ENCODE measurements around the gene RABIF. TPM values are rescaled to one million over a fixed set of nuclear protein-coding genes. Genes with fewer than 3 reads are reported as not detected.
"Not testable (repeated sequence)": the region's sequence is repeated elsewhere in the genome, so short reads cannot be mapped to it uniquely, and the experiment has no call there.

RABIF gene
- total RNA-seq, result 11.8 and 13.4 TPM in 2 replicates

DNA sequence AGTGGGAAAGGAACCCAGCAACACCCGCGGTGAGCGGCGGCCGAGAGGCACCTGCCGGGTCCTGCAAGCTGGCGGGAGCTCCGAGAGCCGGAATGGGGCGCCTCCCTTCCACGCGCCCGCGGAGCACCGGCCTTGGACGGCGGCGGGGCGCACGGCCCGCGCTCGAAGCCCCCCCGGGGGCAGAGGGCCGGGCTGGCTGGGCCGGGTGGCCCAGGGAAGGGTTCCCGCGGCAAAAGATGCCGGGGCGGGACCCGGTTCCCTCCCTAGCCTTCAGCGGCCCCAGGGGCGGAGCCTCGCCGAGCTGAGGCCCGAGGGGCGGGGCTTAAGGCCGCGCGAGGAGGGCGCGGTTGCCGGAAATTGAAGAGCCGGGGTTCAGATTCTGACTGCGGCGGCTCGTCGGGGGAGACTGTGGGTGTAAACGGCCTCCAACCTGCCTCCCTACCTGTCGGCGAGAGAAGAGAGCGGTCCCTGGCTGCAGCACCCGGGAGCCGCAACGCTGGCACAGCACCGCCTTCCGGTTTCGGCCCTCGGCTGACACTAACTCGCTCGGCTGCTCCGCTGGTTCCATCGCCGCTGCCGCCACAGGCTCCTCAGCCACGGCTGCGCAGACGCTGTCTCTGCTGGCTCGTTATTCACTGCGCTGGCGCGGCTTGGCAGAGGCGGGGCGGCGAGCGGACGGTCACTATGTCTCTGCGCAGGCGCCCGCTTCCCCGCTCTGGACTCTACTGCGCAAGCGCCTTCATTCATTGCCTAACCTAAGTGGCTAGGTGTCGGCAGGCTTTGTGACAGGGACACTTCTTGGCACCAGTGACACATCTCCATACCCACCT, at the start of gene RABIF:
Gene RABIF (minus strand): TSS at position 619 of the 830 bp plus-strand sequence. CDS start 51 bp downstream, at position 568.
- H3K36me3 Mint-ChIP-seq (ENCODE audit: low read depth), result peaks cover 18% of the 10 kb centered on the region
- intact Hi-C loops (cut with micrococcal nuclease), result loop anchor here (1.0 to 5.0 kb wide), 10 partner anchors 27 to 540 kb away; partner anchors contain the start of genes ADIPOR1, KLHL12, PCAT6 and PPFIA4
- H3K9me3 Mint-ChIP-seq, result no peaks in the 10 kb centered on the region
- peak; percentile 95 for DNase-seq (ENCODE audit: low spot score)
- peak within 1 kb of the TSS; percentile 98 for H3K27ac Mint-ChIP-seq
- H3K4me3 Mint-ChIP-seq, result peak within 1 kb of the TSS; percentile 96
- H3K4me1 Mint-ChIP-seq (ENCODE audit: low read depth), result peaks cover 25% of the 10 kb centered on the region
- no peaks in the 10 kb centered on the region for H3K27me3 Mint-ChIP-seq (ENCODE audit: insufficient read depth)

DNA sequence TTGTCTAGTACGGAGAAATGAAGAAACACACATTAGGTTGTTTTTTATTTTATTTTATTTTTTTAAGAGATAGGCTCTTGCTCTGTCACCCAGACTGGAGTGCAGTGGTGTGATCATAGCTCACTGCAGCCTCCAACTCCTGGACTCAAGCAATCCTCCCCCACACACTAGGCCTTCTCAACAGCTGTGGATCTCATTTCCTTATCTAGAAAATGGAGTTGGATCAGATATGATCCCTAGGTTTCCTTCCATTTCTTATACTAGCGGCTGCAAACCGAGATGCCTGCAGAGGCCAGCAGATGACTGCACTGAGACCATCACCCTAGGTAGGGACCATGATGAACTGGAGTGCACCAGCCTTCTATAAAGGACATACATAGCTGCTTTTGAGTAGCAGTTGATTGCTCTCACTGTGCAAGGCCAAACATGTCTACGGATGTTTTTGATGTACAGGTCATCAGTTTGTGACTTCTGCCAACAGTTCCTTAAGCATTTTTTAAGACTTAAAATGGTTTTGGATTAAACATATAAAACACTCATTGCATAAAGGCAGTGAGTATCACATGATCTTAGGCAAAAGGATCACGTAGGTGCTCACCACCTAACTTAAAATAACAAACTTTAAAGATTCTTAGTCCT, 49.5 kb upstream of the RABIF start:
- Mint-ChIP-seq H3K9me3 (no peaks in the 10 kb centered on the region), H3K36me3 (ENCODE audit: low read depth) (peaks cover 17% of the 10 kb centered on the region), H3K27me3 (ENCODE audit: insufficient read depth) (peaks cover 7% of the 10 kb centered on the region), H3K4me1 (ENCODE audit: low read depth) (peaks cover 7% of the 10 kb centered on the region), H3K27ac (no peak overlapping the region), H3K4me3 (no peak overlapping the region)
- DNase-seq (ENCODE audit: low spot score), result no peak
- intact Hi-C loops (cut with micrococcal nuclease), result no loop called here

- intact Hi-C loops (cut with micrococcal nuclease); DNase-seq (ENCODE audit: low spot score); H3K27ac Mint-ChIP-seq; H3K9me3 Mint-ChIP-seq; H3K4me1 Mint-ChIP-seq (ENCODE audit: low read depth); H3K36me3 Mint-ChIP-seq (ENCODE audit: low read depth); H3K4me3 Mint-ChIP-seq: not testable (repeated sequence)
- H3K27me3 Mint-ChIP-seq (ENCODE audit: insufficient read depth), result peaks cover 16% of the 10 kb centered on the region
Observed at GRCh38 chr1:202936409-202936808, 47.5 kb upstream of the RABIF start.

DNA sequence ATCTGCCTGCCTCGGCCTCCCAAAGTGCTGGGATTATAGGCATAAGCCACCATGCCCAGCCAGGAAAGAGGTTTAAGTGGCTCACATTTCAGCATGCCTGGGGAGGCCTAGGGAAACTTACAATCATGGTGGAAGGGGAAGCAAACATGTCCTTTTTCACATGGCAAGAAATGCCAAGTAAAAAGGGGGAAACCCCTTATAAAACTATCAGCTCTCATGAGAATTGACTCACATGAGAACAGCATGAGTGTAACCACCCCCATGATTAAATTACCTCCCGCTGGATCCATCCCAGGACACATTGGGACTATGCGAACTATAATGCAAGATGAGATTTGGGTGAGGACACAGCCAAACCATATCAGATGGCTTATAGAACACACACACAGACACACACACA, 46.9 kb upstream of the RABIF start:
- Mint-ChIP-seq H3K36me3 (ENCODE audit: low read depth) (peaks cover under 1% of the 10 kb centered on the region), H3K4me1 (ENCODE audit: low read depth) (peaks cover 8% of the 10 kb centered on the region), H3K9me3 (no peaks in the 10 kb centered on the region), H3K27ac (no peak overlapping the region), H3K4me3 (no peak overlapping the region), H3K27me3 (ENCODE audit: insufficient read depth) (peaks cover 16% of the 10 kb centered on the region)
- DNase-seq (ENCODE audit: low spot score), result no peak
- intact Hi-C loops (cut with micrococcal nuclease), result no loop called here

- H3K27me3 Mint-ChIP-seq (ENCODE audit: insufficient read depth), result peaks cover 18% of the 10 kb centered on the region
- no peak overlapping the region for H3K27ac Mint-ChIP-seq
- peaks cover 8% of the 10 kb centered on the region for H3K4me1 Mint-ChIP-seq (ENCODE audit: low read depth)
Observed at GRCh38 chr1:202934755-202935154, 45.8 kb upstream of the RABIF start.

GRCh38 chr1:202932476-202932875, 43.5 kb upstream of the RABIF start:
- Mint-ChIP-seq H3K4me1 (ENCODE audit: low read depth) (peaks cover 8% of the 10 kb centered on the region), H3K27ac (no peak overlapping the region), H3K9me3 (no peaks in the 10 kb centered on the region), H3K27me3 (ENCODE audit: insufficient read depth) (peaks cover 18% of the 10 kb centered on the region), H3K36me3 (ENCODE audit: low read depth) (no peaks in the 10 kb centered on the region), H3K4me3 (no peak overlapping the region)
- DNase-seq (ENCODE audit: low spot score), result no peak
- intact Hi-C loops (cut with micrococcal nuclease), result no loop called here

More at GRCh38 chr1:202934755-202935154, 45.8 kb upstream of the RABIF start:
- intact Hi-C loops (cut with micrococcal nuclease), result no loop called here
- no peak for DNase-seq (ENCODE audit: low spot score)
- no peaks in the 10 kb centered on the region for H3K36me3 Mint-ChIP-seq (ENCODE audit: low read depth)
- H3K9me3 Mint-ChIP-seq, result no peaks in the 10 kb centered on the region
- H3K4me3 Mint-ChIP-seq, result no peak overlapping the region

DNA sequence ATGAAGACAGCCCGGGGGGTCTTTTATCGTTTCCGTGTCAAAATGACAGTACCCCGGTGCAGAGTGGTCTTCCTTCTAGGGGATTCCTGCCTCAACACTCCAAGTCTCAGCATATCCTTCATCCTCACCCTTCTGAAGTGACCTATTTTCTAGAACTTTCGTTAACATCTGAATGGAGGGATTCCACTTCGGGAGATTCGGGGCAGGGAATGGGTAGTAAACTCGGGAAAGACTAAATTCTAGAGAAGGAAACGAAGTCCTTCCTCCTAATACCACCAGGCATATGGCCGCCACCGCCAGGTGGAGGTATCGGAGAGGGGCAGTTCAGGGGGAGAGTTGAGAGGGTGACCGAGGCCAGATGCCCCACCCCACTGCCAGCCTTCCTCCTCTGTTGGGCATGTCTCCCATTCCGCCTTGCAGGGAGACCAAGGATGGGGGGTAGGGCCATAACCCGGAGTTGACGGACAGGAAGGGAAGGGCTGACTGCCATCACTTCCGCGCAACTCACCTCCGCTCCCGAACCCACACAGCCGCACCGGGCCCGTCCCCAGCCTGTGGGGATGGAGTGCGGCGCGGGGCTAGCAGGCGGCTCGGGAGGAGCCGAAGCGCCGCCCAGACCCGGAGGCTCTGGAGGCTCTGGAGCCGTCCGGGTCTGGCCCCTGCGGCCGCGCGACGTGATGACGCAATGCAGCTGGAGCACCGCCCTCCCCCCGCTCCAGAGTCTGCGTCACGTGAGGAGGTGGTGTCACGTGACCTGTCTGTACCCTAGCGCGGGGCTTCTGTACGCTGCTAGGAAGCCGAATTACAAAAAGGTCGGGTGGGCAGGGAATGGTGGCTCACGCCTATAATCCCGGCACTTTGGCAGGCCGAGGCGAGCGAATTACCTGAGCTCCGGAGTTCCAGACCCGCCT, 37.9 kb upstream of the RABIF start, which contains the start of gene KLHL12:
Gene KLHL12 (minus strand): TSS at position 654 of the 911 bp plus-strand sequence. CDS start 2,072 bp downstream, outside the sequence.
- intact Hi-C loops (cut with micrococcal nuclease), result loop anchor here (1.0 to 2.0 kb wide), 9 partner anchors 31 to 579 kb away; partner anchors contain the start of genes ADIPOR1, PCAT6, PPFIA4 and PPP1R12B
- no peaks in the 10 kb centered on the region for H3K9me3 Mint-ChIP-seq
- peak within 1 kb of the TSS; percentile 97 for H3K4me3 Mint-ChIP-seq
- DNase-seq (ENCODE audit: low spot score), result peak; percentile 92
- peaks cover 13% of the 10 kb centered on the region for H3K36me3 Mint-ChIP-seq (ENCODE audit: low read depth)
- H3K27me3 Mint-ChIP-seq (ENCODE audit: insufficient read depth), result peaks cover 2% of the 10 kb centered on the region
- peaks cover 34% of the 10 kb centered on the region for H3K4me1 Mint-ChIP-seq (ENCODE audit: low read depth)
- peak within 1 kb of the TSS; percentile 95 for H3K27ac Mint-ChIP-seq

DNA sequence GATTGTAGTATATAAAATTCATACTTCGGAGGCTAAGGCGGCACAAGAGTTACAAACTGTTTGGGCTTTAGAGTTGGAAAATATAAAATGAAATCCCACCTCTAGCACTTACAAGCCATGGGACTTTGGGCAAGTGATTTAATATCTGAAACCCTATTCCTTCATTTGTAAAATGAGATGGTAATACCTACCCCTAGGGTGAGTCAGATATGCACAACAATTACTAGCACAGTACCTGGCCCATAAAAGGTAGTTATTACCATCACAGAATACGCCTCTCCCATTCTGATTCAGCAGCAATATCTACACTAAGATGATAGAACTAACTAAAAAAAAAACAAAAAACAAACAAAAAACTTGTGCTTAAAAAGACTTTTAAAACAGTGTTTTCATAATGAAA, 34.6 kb upstream of the RABIF start:
- Mint-ChIP-seq H3K4me1 (ENCODE audit: low read depth) (peaks cover 34% of the 10 kb centered on the region), H3K27ac (no peak overlapping the region), H3K27me3 (ENCODE audit: insufficient read depth) (no peaks in the 10 kb centered on the region), H3K9me3 (no peaks in the 10 kb centered on the region), H3K4me3 (no peak overlapping the region), H3K36me3 (ENCODE audit: low read depth) (peaks cover 23% of the 10 kb centered on the region)
- intact Hi-C loops (cut with micrococcal nuclease), result no loop called here
- DNase-seq (ENCODE audit: low spot score), result no peak

DNA sequence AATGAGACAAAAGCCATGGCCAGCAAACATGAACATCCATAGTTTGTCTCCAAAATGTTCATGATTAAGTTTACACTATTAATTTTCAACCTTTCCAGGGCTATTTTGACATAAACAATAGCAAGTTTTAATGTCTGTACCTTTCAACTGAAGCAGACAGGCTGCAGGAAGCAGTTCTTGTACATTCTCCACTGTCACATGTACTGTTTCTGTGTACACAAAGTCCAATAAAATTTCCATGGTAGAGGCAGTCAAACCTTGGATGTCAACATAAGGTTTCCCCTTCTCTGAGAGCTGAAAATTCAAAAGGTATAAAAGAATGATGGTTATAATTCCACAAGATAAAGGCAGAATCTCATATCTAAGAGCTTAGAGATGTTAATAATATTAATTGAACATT, 30.7 kb upstream of the RABIF start:
- H3K4me1 Mint-ChIP-seq (ENCODE audit: low read depth), result peaks cover 17% of the 10 kb centered on the region
- intact Hi-C loops (cut with micrococcal nuclease), result no loop called here
- H3K27me3 Mint-ChIP-seq (ENCODE audit: insufficient read depth), result no peaks in the 10 kb centered on the region
- H3K36me3 Mint-ChIP-seq (ENCODE audit: low read depth), result peaks cover 30% of the 10 kb centered on the region
- DNase-seq (ENCODE audit: low spot score), result no peak
- H3K4me3 Mint-ChIP-seq, result no peak overlapping the region
- H3K27ac Mint-ChIP-seq, result no peak overlapping the region
- no peaks in the 10 kb centered on the region for H3K9me3 Mint-ChIP-seq

GRCh38 chr1:202915146-202915545, 26.2 kb upstream of the RABIF start:
- H3K4me1 Mint-ChIP-seq (ENCODE audit: low read depth), result peaks cover 6% of the 10 kb centered on the region
- no peaks in the 10 kb centered on the region for H3K27me3 Mint-ChIP-seq (ENCODE audit: insufficient read depth)
- DNase-seq (ENCODE audit: low spot score), result no peak
- no peak overlapping the region for H3K27ac Mint-ChIP-seq
- H3K4me3 Mint-ChIP-seq, result no peak overlapping the region
- peaks cover 43% of the 10 kb centered on the region for H3K36me3 Mint-ChIP-seq (ENCODE audit: low read depth)
- no peaks in the 10 kb centered on the region for H3K9me3 Mint-ChIP-seq
- intact Hi-C loops (cut with micrococcal nuclease), result no loop called here

DNA sequence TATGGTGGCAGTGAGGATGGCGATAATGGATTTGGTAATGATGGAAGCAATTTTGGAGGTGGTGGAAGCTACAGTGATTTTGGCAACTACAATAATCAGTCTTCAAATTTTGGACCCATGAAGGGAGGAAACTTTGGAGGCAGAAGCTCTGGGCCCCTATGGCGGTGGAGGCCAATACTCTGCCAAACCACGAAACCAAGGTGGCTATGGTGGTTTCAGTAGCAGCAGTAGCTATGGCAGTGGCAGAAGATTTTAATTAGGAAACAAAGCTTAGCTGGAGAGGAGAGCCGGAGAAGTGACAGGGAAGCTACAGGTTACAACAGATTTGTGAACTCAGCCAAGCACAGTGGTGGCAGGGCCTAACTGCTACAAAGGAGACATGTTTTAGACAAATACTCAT, 23.5 kb upstream of the RABIF start:
- H3K36me3 Mint-ChIP-seq (ENCODE audit: low read depth), result peaks cover 33% of the 10 kb centered on the region

DNA sequence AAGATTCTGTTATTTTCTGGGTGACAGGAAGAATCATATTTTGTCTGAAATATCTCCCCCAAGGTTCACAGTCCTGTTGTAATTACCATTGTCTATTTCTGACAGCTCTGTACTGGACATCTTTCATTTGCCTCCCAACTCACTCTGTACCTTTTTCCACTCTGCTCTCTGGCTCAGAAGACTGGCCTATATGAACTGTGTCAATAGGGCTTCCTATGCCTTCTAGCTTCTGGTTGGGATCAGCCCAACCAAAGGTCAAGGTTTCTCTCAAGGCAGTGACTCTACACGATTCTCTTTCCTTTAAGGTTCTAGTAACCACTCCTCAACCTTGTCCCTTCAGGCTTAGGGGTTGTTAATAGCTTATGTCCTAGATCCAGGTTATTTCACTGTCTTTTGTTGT, 20.5 kb upstream of the RABIF start:
- no peak overlapping the region for H3K27ac Mint-ChIP-seq
- peaks cover 35% of the 10 kb centered on the region for H3K36me3 Mint-ChIP-seq (ENCODE audit: low read depth)

More for the DNA sequence above, 23.5 kb upstream of the RABIF start:
- H3K27ac Mint-ChIP-seq; intact Hi-C loops (cut with micrococcal nuclease); H3K27me3 Mint-ChIP-seq (ENCODE audit: insufficient read depth); H3K9me3 Mint-ChIP-seq; DNase-seq (ENCODE audit: low spot score); H3K4me1 Mint-ChIP-seq (ENCODE audit: low read depth); H3K4me3 Mint-ChIP-seq: not testable (repeated sequence)

More for the DNA sequence above, 20.5 kb upstream of the RABIF start:
- no peak for DNase-seq (ENCODE audit: low spot score)
- Mint-ChIP-seq H3K4me3 (no peak overlapping the region), H3K27me3 (ENCODE audit: insufficient read depth) (no peaks in the 10 kb centered on the region), H3K9me3 (no peaks in the 10 kb centered on the region), H3K4me1 (ENCODE audit: low read depth) (peaks cover 6% of the 10 kb centered on the region)
- intact Hi-C loops (cut with micrococcal nuclease), result no loop called here

All from activated T-helper 1 cell treated with anti-CD3 and anti-CD28 coated beads, Interleukin-12 subunit alpha, Interleukin-12 subunit beta, Interleukin-2, Interleukin-4 antibody, amounts not matched to agents 30 ng/mL and 10 ng/mL and 1 ng/mL, durations not matched to agents 14 hours and 24 hours and 36 hours (primary cell).